Activated naive CD4-positive, alpha-beta T cell treated with anti-CD3 and anti-CD28 coated beads for 36 hours (primary cell): ENCODE results near the gene PITPNM2. TPM values are rescaled to one million over a fixed set of nuclear protein-coding genes. Genes with fewer than 3 reads are reported as not detected.

ENCODE experiments used
- CTCF ChIA-PET: fragments of 350-600 bp; sonication (Branson Sonifier 250); formaldehyde crosslinking; loops from one replicate; lab custom pipeline; 2021; ENCODE audit warnings: antibody characterized with exemption; lab: Charles Lee
- DNase-seq: peaks from one replicate; pipeline ENCODE4 v3.0.0-alpha.2; 2020
- H3K27ac Mint-ChIP-seq: one replicate; pipeline ENCODE4 v1.8.0; 2021; ENCODE audit warnings: mild to moderate bottlenecking, mixed read lengths
- H3K27me3 Mint-ChIP-seq: one replicate; pipeline ENCODE4 v1.8.0; 2021; ENCODE audit warnings: low read depth, mixed read lengths
- H3K36me3 Mint-ChIP-seq: one replicate; pipeline ENCODE4 v1.8.0; 2021; ENCODE audit warnings: low read depth, mixed read lengths
- H3K4me1 Mint-ChIP-seq: one replicate; pipeline ENCODE4 v1.8.0; 2021; ENCODE audit warnings: low read depth, mixed read lengths
- H3K4me3 Mint-ChIP-seq: one replicate; pipeline ENCODE4 v1.8.0; 2021; ENCODE audit warnings: mild to moderate bottlenecking, moderate library complexity, mixed read lengths
- H3K9me3 Mint-ChIP-seq: one replicate; pipeline ENCODE4 v1.8.0; 2021; ENCODE audit warnings: mixed read lengths
- intact Hi-C: fragments of 100-400 bp; cut with micrococcal nuclease; formaldehyde crosslinking; loops from one replicate; pipeline ENCODE4 v1.15.1; 2023
- total RNA-seq, 2 experiments: library from RNA; stranded (reverse); gene quantifications; one replicate each; pipeline ENCODE4 v1.2.3, GENCODE V29; 2021

Gene PITPNM2
- total RNA-seq, 2 experiments from 2014 or later: 15.4 TPM

DNA sequence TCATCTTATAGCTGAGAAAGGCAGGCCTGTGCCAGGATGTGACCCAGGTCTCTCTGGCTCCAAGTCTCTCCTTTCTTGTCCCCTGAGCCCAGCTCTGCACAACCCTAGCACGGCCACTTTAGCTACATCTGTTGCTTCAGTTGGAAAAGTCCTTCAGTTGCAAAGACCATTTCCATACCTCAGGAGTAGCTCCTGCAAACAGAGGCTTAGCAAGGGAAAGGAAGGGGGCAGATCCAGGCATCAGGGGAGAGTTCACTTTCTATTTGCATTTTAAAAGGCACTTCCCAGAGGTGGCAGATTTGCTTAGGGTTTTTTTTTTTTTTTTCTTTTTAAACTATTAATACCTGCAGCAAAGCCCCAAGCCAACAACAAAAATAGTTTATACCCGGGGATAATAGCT is 3.0 kb upstream of the PITPNM2 start:
- no peak overlapping the region for H3K27ac Mint-ChIP-seq
- no peaks in the 10 kb centered on the region for H3K27me3 Mint-ChIP-seq
- CTCF ChIA-PET: interaction anchor here (0.6 to 1.7 kb wide), 4 partner anchors 10 to 361 kb away, joined by 3 to 7 read pairs (median 4); no protein-coding TSS in a partner anchor
- intact Hi-C loops: no loop called here
- H3K9me3 Mint-ChIP-seq: no peaks in the 10 kb centered on the region
- H3K4me1 Mint-ChIP-seq: peaks cover 20% of the 10 kb centered on the region
- H3K36me3 Mint-ChIP-seq: peaks cover 8% of the 10 kb centered on the region
- H3K4me3 Mint-ChIP-seq: no peak overlapping the region
- DNase-seq: no peak

DNA sequence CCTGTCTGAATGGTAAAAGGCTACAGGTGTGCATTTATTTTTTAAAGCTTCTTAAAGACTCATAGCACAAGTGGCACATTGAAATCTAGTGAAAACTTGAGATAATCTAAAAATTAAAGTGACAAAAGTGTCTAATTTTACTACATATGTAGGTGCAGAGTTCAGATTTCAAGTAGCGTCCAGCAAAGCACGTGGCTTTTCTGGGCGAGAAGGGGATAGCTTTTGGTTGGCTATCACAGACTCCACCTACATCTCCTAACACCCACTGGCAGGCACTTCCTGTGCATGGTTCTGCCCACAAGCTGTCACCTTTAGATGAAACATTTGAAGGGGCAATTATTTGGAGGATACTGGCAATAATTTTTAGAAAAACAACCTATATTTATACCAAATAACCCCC is 1.9 kb upstream of the PITPNM2 start:
- Mint-ChIP-seq H3K27ac (no peak overlapping the region), H3K4me3 (no peak overlapping the region), H3K27me3 (no peaks in the 10 kb centered on the region), H3K36me3 (peaks cover 8% of the 10 kb centered on the region), H3K4me1 (peaks cover 29% of the 10 kb centered on the region), H3K9me3 (no peaks in the 10 kb centered on the region)
- intact Hi-C loops: no loop called here
- no peak for DNase-seq
- CTCF ChIA-PET: interaction anchor here (0.7 to 1.5 kb wide), 5 partner anchors 8 to 77 kb away, joined by 3 to 4 read pairs (median 3); no protein-coding TSS in a partner anchor

DNA sequence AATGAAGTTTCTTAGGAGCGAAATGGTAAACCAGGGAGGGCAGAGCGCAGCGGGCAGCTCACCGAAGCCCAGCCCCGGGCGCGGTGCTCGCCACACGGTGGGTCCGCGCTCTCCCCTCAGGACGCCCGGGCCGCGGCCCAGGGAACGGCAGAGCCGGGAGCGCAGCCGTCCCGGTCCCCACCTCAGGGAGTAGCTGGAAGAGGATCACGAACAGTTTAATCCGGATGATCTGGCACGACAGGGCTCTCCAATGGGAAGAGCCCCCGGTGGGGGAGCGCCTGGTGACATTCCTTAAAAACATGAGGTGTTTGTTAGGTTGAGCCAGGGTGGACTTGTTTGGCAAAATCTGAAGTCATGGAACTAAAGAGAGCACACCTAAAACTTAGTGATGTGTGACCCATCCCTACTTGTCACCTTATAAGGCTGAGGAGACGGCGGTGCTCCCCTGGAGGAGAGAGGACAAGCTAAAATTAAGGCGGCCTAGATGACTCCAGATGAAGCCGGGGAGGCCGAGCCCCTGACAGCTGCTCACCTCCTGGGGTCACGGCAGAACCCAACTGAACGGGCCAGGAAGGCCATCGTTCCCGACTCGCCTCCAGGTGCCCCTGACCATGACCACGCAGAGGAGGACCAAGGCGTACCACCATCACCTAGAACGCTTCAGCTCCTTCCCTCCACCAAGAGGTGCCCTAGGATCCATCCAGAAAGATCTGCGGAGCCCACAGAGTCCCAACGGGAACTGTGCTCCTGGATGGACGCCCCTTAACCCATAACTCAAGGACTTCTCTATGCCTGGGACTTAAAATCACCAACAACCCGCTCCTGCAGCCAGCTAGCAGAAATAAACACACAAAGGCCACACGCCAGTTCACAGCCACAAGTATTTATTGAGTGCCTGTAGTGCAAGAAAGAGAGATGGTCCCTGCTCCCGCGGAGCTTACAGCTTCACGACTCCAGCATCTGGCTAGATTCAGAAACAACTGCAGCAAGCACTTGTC is 866 bp upstream of the PITPNM2 start:
- Mint-ChIP-seq H3K4me3 (peak overlapping the region; percentile 77), H3K36me3 (peaks cover 7% of the 10 kb centered on the region), H3K4me1 (peaks cover 29% of the 10 kb centered on the region), H3K27me3 (no peaks in the 10 kb centered on the region), H3K27ac (peak overlapping the region; percentile 75), H3K9me3 (no peaks in the 10 kb centered on the region)
- CTCF ChIA-PET: interaction anchor here (0.6 to 2.1 kb wide), 9 partner anchors 11 to 175 kb away, joined by 3 to 13 read pairs (median 3); no protein-coding TSS in a partner anchor
- peak; percentile 22 for DNase-seq
- intact Hi-C loops: loop anchor here (1.0 to 2.0 kb wide), 4 partner anchors 75 to 177 kb away; partner anchors contain the start of genes MPHOSPH9, MTRFR and OGFOD2

DNA sequence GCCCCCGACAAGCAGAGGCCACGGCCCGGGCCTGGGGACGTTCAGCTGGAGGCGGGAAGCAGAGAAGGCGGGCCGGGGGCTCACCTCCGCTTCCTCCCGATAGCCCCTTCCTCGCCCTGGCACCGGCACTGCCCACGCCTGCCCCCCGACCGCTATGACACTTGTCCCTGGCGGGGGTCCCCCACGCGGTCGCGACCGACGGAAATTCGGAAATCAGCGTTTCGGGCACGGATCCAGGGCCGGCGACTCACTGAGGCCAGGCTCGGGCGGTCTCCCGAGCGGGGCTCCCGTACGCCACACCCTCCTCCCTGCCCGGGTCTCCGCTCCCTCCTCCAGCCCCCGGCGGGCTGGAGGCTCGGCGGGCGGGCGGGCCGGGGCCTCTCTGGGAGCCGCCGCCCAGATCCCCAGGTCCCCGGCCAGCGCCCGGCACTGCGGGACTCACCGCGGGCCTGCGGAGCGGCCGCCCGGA is 581 bp downstream of the PITPNM2 start:
- intact Hi-C loops: loop anchor here (1.0 to 2.0 kb wide), 3 partner anchors 49 to 176 kb away; partner anchors contain the start of genes MPHOSPH9, MTRFR and OGFOD2
- Mint-ChIP-seq H3K9me3 (no peaks in the 10 kb centered on the region), H3K27ac (no peak overlapping the region), H3K4me3 (peak overlapping the region; percentile 77), H3K36me3 (peaks cover 8% of the 10 kb centered on the region), H3K4me1 (peaks cover 31% of the 10 kb centered on the region), H3K27me3 (no peaks in the 10 kb centered on the region)
- CTCF ChIA-PET: interaction anchor here (1.0 to 2.1 kb wide), 3 partner anchors 73 to 125 kb away, joined by 3 to 13 read pairs (median 3); no protein-coding TSS in a partner anchor
- peak; percentile 50 for DNase-seq

DNA sequence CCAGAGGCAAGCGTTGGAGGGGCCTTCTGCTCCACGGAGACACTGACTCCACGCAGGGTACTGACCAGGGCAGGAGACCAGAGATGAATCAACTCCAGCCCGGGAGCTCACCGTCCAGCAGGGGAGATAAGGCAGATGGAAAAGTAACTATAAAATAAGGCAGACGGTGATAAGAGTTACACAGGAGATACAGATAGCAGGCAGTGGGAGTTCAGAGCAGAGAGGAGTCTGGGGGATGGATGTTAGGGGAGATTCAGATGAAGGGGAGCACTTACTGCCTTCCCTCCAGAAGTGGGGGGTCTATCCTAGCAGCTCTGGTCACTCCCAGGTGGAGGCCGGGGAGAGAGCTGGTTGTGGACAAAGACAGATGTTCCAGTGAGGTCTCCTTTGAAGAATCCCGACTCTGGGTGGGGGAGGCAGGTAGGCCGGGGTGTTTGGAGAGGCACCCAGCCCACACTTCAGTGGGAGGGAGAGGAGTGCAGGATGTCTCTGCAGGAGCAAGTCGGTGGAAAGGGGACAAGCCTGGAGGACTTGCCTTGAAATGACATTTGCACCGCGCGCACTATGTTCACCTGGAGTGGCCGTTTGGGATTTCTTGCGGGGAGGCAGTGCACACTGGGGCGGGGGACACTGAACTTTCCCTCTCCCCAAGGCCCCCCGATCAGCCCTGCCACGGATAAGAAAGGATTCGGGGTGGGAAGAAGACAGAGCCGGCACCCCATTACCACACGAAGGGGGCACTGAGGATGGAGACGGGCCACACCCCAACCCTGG is 1.2 kb downstream of the PITPNM2 start:
- intact Hi-C loops: loop anchor here (1.0 to 2.0 kb wide), 4 partner anchors 50 to 216 kb away; partner anchors contain the start of genes MPHOSPH9, MTRFR and OGFOD2
- Mint-ChIP-seq H3K4me3 (peak overlapping the region; percentile 77), H3K9me3 (no peaks in the 10 kb centered on the region), H3K4me1 (peaks cover 32% of the 10 kb centered on the region), H3K36me3 (peaks cover 8% of the 10 kb centered on the region), H3K27ac (peak overlapping the region; percentile 69), H3K27me3 (no peaks in the 10 kb centered on the region)
- CTCF ChIA-PET: interaction anchor here (1.0 to 1.6 kb wide), 3 partner anchors 35 to 74 kb away, joined by 3 to 6 read pairs (median 3); no protein-coding TSS in a partner anchor
- DNase-seq: no peak

DNA sequence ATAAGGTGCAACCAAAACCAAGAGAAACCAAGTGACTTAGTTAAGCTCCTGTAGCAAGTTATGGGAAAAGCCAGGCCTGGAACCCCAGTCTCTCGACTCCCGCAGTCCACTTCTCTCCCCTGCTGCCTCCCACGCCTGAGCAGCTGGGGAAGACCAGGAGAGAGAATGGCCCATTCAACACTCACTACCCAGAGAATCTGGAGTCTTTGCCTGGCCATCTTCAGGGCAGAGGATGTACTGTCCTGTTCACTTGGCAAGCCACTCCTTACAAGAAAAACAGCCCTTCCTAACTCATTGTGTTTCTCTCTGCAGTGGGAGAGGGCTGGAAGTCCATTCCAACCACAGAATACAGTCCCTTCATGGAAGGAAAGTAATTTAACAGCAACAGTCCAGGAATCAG is 1.8 kb downstream of the PITPNM2 start:
- intact Hi-C loops: loop anchor here (1.0 kb wide), 1 partner anchor 216 kb away; no protein-coding TSS in a partner anchor
- H3K4me3 Mint-ChIP-seq: peak overlapping the region; percentile 77
- H3K4me1 Mint-ChIP-seq: peaks cover 33% of the 10 kb centered on the region
- DNase-seq: no peak
- H3K36me3 Mint-ChIP-seq: peaks cover 8% of the 10 kb centered on the region
- CTCF ChIA-PET: interaction anchor here (1.0 to 1.6 kb wide), 3 partner anchors 34 to 106 kb away, joined by 3 to 6 read pairs (median 3); no protein-coding TSS in a partner anchor
- H3K27ac Mint-ChIP-seq: no peak overlapping the region
- H3K27me3 Mint-ChIP-seq: no peaks in the 10 kb centered on the region
- no peaks in the 10 kb centered on the region for H3K9me3 Mint-ChIP-seq

DNA sequence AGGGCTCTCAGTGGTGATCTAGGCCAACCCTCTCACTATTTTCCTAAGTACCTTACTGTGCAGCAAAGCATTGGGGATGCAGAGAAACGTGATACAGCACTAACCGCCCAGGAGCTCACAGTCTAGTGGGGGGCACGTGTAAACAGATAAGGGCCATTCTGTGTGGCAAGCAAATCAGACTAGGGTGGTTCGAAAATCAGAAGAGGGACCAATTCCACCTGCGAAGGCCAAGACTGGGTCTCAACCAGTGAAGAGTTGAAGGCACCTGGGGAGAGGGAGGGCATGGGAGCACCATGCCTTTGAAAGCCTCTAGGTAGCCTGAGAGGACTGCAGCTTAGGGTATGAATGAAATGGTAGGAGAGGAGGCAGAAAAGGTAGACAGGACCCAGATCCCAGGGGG is 2.2 kb downstream of the PITPNM2 start:
- intact Hi-C loops: loop anchor here (1.0 kb wide), 1 partner anchor 217 kb away; no protein-coding TSS in a partner anchor
- Mint-ChIP-seq H3K36me3 (peaks cover 8% of the 10 kb centered on the region), H3K27me3 (no peaks in the 10 kb centered on the region), H3K4me3 (no peak overlapping the region), H3K9me3 (no peaks in the 10 kb centered on the region), H3K4me1 (peaks cover 35% of the 10 kb centered on the region), H3K27ac (no peak overlapping the region)
- no peak for DNase-seq
- CTCF ChIA-PET: interaction anchor here (1.0 to 1.6 kb wide), 3 partner anchors 34 to 106 kb away, joined by 3 to 6 read pairs (median 3); no protein-coding TSS in a partner anchor

DNA sequence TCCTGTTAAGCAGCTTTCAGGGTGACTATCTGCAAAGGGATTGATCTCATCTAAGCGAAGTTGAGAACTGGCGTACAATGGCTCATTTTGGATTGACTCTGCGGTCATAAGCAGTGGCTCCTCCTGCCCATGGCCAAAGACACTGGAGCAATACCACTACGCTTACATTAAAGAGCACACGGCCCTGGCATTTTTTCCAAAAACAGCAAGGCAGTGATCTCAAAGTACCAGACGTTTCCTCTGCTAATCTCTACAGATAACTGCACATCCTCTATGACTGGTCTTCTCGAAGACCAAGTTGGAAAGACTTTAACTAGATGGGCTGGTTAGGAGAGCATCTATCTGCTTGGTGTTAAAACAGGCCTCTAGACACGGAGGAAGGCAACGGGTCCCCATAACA is 2.7 kb downstream of the PITPNM2 start:
- DNase-seq: no peak
- Mint-ChIP-seq H3K4me1 (peaks cover 35% of the 10 kb centered on the region), H3K27me3 (no peaks in the 10 kb centered on the region), H3K36me3 (peaks cover 8% of the 10 kb centered on the region), H3K4me3 (no peak overlapping the region), H3K27ac (no peak overlapping the region), H3K9me3 (no peaks in the 10 kb centered on the region)
- intact Hi-C loops: no loop called here
- CTCF ChIA-PET: interaction anchor here (1.0 to 1.6 kb wide), 2 partner anchors 73 to 105 kb away, joined by 3 to 6 read pairs; no protein-coding TSS in a partner anchor

DNA sequence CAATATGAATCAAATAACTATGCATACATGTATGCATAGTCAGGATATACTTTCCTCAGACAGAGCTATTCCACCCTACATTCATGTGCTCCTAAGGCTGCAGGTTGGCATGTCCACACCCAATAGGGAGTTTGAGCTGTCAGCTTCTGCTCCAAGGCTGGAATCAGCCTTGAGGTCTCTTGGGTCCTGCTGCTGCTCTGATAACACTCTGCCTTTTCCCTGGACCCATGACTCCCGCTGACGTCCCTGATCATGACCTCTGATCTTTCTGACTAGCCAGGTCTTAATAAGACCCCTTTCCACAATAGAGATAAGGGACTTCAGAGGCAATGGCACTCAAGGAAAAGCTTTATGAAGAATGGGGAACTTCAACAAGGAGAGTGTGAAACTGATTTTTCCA is 5.7 kb downstream of the PITPNM2 start:
- no peaks in the 10 kb centered on the region for H3K9me3 Mint-ChIP-seq
- CTCF ChIA-PET: interaction anchor here (0.9 kb wide), 1 partner anchor 24 kb away, joined by 3 read pairs; no protein-coding TSS in a partner anchor
- H3K4me3 Mint-ChIP-seq: no peak overlapping the region
- intact Hi-C loops: no loop called here
- H3K4me1 Mint-ChIP-seq: peaks cover 48% of the 10 kb centered on the region
- H3K36me3 Mint-ChIP-seq: peaks cover 2% of the 10 kb centered on the region
- no peak overlapping the region for H3K27ac Mint-ChIP-seq
- H3K27me3 Mint-ChIP-seq: no peaks in the 10 kb centered on the region
- no peak for DNase-seq

DNA sequence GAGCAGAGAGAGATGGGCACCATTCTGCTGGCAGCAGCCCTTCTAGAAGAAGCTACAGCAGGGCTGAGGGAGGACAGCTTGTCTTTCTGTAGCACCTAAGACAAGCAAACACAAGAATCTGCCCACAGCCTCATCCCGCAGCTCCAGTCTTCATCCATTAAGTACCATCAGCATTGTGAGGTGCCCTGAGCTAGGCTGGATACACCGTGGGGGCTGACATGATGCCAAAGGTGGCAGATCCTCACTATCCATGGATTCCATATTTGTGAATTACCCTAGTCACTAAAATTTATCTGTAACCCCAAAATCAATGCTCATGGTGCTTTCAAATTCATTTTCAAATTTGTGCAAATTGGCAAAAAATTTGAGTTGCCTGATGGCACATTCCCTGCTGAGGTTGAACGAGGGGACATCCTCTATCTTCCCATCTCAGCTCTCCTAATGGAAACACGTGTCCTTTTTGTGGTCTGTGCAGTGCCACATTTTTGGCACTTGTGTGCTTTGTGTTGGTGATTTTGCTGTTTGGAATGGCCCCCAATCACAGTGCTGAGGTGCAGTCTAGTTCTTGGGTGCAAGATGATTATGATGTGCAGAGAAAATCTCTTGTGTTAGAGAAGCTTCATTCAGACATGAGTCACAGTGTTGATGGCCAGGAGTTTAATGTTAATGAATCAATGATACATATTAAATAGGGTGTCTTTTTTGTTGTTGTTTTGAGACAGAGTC is 7.0 kb downstream of the PITPNM2 start:
- CTCF ChIA-PET: interaction anchor here (1.2 kb wide), 1 partner anchor 10 kb away, joined by 4 read pairs; no protein-coding TSS in a partner anchor
- Mint-ChIP-seq H3K4me3 (no peak overlapping the region), H3K27me3 (no peaks in the 10 kb centered on the region), H3K27ac (no peak overlapping the region), H3K36me3 (peaks cover 2% of the 10 kb centered on the region), H3K9me3 (no peaks in the 10 kb centered on the region), H3K4me1 (peaks cover 46% of the 10 kb centered on the region)
- no peak for DNase-seq
- intact Hi-C loops: no loop called here
